WERI-Rb-1 (cell line): ENCODE measurements around the gene FIBCD1.

Experiments
- DNase-seq: peaks from one replicate; pipeline ENCODE4 v3.0.0-alpha.2; 2020
- H3K27ac ChIP-seq: fragments of 250-450 bp; sonication (Bioruptor Pico); 2 replicates; pipeline ENCODE4 v1.5.1; 2020; ENCODE audit warnings: mild to moderate bottlenecking, moderate library complexity
- H3K27me3 ChIP-seq: fragments of 250-450 bp; sonication (Bioruptor Pico); 2 replicates; pipeline ENCODE4 v1.5.1; 2021; ENCODE audit warnings: mild to moderate bottlenecking, low read depth, moderate library complexity; ENCODE audit not compliant: insufficient read depth, severe bottlenecking
- H3K36me3 ChIP-seq: fragments of 250-450 bp; sonication (Bioruptor Pico); 2 replicates; pipeline ENCODE4 v1.5.1; 2020; ENCODE audit warnings: mild to moderate bottlenecking, moderate library complexity
- H3K4me3 ChIP-seq: 2 replicates; pipeline ENCODE4 v1.5.1; 2011; ENCODE audit warnings: low read depth, mild to moderate bottlenecking, control low read depth, low read length
- H3K9me3 ChIP-seq: fragments of 250-450 bp; sonication (Bioruptor Pico); 2 replicates; pipeline ENCODE4 v1.5.1; 2021; ENCODE audit warnings: mild to moderate bottlenecking, moderate library complexity; ENCODE audit not compliant: severe bottlenecking
- TF ChIP-seq, protein P1 (sequence below): IDR thresholded peaks from 2 replicates; pipeline ENCODE4 v1.5.1; 2011; ENCODE audit warnings: low read depth, mild to moderate bottlenecking, control low read depth, inconsistent platforms, low read length

Gene FIBCD1

DNA sequence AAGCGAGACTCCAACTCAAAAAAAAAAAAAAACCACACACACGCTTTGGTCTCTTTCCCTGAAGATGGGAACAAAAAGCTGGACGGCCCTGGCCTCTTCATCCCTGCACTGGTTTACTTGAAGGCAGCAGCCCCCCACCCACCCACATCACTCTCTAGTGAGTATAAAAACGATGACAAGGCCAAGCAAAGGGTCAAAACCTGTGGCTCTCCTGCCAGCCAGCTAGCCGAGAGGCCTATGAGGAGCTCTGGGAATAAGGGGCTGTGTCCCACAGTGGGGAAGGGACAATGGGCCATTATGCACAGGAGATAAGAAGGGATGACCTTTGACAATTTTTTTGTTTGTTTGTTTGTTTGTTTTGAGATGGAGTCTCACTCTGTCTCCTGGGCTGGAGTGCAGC is 55.6 kb downstream of the FIBCD1 start:
- Histone ChIP-seq H3K4me3 (no peak overlapping the region), H3K27ac (no peak overlapping the region), H3K27me3 (no peaks in the 10 kb centered on the region), H3K9me3 (no peaks in the 10 kb centered on the region), H3K36me3 (peaks cover 100% of the 10 kb centered on the region)
- DNase-seq = no peak
- TF ChIP-seq, protein P1, sequence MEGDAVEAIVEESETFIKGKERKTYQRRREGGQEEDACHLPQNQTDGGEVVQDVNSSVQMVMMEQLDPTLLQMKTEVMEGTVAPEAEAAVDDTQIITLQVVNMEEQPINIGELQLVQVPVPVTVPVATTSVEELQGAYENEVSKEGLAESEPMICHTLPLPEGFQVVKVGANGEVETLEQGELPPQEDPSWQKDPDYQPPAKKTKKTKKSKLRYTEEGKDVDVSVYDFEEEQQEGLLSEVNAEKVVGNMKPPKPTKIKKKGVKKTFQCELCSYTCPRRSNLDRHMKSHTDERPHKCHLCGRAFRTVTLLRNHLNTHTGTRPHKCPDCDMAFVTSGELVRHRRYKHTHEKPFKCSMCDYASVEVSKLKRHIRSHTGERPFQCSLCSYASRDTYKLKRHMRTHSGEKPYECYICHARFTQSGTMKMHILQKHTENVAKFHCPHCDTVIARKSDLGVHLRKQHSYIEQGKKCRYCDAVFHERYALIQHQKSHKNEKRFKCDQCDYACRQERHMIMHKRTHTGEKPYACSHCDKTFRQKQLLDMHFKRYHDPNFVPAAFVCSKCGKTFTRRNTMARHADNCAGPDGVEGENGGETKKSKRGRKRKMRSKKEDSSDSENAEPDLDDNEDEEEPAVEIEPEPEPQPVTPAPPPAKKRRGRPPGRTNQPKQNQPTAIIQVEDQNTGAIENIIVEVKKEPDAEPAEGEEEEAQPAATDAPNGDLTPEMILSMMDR = no peak

DNA sequence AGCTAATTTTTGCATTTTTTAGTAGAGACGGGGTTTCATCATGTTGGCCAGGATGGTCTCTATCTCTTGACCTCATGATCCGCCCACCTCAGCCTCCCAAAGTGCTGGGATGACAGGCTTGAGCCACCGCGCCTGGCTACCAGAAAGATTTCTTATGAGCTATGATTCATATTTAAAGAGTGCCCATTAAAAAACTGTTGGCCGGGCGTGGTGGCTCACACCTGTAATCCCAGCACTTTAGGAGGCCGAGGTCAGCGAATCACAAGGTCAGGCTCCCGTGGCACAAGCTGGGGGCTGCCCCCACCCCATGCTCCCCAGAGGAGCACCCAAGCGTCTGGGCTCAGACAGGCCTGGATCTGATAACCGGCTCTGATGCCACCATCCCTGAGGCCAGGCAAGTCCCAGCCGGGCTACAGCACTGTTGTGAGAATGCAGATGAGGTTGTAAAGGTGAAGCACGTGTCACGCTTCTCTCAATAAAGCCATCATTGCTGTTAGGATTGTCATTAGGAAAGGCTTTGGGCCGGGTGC is 56.3 kb downstream of the FIBCD1 start:
- no peak for DNase-seq
- Histone ChIP-seq H3K4me3 (no peak overlapping the region), H3K9me3 (no peaks in the 10 kb centered on the region), H3K27me3 (no peaks in the 10 kb centered on the region), H3K36me3 (peaks cover 100% of the 10 kb centered on the region), H3K27ac (no peak overlapping the region)
- TF ChIP-seq, protein P1 = no peak

DNA sequence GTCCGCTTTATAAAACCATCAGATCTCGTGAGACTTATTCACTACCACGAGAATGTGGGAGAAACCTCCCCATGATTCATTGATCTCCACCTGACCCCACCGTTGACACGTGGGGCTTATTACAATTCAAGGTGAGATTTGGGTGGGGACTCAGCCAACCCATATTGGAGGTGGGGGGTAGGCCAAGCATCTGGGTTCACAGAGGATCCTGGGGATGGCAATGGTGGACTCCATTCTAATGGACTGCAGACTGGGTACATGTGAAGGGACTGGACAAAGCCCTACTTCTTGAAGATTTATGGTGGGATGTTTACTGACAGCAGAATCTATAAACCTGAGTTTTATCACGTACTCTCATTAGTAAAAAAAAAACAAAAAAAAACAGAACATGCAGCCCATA is 57.5 kb downstream of the FIBCD1 start:
- H3K27ac ChIP-seq = no peak overlapping the region
- H3K4me3 ChIP-seq = no peak overlapping the region
- DNase-seq = no peak
- no peaks in the 10 kb centered on the region for H3K27me3 ChIP-seq
- H3K9me3 ChIP-seq = no peaks in the 10 kb centered on the region
- TF ChIP-seq, protein P1 = no peak
- peaks cover 98% of the 10 kb centered on the region for H3K36me3 ChIP-seq

DNA sequence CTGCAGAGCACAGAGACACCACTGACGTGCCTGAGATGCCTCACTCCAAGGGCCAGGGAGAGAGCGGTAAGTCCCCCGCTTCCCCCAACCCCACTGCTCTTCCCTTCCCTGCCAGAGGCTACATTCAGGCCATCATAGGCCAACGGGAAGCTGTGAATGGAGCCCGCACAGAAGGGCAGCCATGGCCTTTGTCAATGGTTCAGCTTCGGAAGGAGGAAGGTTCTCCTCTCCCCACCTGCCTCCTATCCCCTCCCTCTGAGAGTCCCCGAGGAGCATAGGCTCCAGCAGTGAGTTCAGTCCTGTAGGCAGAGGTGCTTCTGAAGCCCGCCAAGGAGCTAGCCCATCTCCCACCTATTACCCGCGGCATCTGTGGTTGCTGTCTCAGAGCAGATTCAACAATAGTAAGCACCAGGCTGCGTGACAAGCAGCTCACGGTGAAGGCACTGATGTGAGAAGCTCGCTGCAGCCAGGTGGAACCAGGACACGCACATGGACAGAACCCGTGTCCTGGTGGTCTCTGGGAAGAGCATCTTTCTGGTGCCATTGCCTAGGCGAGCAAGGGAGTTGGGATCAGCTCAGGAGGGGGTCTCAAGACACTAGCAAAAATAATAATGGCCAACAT is 58.3 kb downstream of the FIBCD1 start:
- TF ChIP-seq, protein P1 = no peak
- Histone ChIP-seq H3K27me3 (no peaks in the 10 kb centered on the region), H3K36me3 (peaks cover 98% of the 10 kb centered on the region), H3K4me3 (no peak overlapping the region), H3K27ac (no peak overlapping the region), H3K9me3 (no peaks in the 10 kb centered on the region)
- DNase-seq = no peak

DNA sequence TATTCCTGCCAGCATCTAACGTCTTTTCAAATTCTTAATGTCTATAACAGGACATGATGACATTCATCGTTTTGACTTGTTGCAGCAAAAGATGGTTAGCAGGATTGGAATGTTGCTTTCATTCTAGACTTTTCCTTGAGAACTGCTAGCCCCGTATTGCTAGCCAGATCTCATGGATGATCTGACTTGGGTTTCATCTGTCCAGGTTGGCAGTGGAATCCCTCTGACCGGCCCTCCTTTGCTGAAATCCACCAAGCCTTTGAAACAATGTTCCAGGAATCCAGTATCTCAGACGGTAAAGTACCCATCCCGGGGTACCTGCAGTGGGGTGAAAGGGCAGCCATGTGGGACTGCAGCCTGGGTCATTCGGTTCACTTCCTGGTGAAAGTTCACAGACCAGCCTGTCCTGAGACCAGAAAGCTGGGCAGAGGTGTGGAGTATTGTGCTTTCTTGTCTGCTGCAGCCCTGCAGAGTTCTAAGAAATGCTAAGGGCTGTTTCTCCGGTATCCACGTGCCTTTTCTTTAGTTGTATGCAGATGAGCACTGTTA is 59.1 kb downstream of the FIBCD1 start:
- Histone ChIP-seq H3K27ac (no peak overlapping the region), H3K36me3 (peaks cover 98% of the 10 kb centered on the region), H3K4me3 (no peak overlapping the region), H3K27me3 (no peaks in the 10 kb centered on the region), H3K9me3 (no peaks in the 10 kb centered on the region)
- DNase-seq = no peak
- TF ChIP-seq, protein P1 = no peak

DNA sequence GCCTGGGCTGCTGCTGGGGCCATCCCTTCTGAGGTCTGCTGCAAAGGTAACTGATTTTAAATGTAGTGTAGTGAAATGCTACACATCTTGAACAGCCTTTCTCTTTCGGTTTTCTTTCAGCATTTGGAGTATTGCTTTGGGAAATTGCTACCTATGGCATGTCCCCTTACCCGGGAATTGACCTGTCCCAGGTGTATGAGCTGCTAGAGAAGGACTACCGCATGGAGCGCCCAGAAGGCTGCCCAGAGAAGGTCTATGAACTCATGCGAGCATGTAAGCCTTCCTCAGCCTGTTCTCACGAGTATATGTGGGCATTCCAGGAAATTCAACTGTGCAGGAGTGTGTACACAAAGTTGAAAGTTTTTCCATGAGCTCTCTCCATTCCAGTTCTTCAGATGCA is 60.8 kb downstream of the FIBCD1 start:
- H3K27ac ChIP-seq = no peak overlapping the region
- H3K4me3 ChIP-seq = no peak overlapping the region
- TF ChIP-seq, protein P1 = no peak
- H3K9me3 ChIP-seq = no peaks in the 10 kb centered on the region
- H3K36me3 ChIP-seq = peaks cover 98% of the 10 kb centered on the region
- no peak for DNase-seq
- H3K27me3 ChIP-seq = no peaks in the 10 kb centered on the region
